ENCODE results near the gene CCP110.

DNA sequence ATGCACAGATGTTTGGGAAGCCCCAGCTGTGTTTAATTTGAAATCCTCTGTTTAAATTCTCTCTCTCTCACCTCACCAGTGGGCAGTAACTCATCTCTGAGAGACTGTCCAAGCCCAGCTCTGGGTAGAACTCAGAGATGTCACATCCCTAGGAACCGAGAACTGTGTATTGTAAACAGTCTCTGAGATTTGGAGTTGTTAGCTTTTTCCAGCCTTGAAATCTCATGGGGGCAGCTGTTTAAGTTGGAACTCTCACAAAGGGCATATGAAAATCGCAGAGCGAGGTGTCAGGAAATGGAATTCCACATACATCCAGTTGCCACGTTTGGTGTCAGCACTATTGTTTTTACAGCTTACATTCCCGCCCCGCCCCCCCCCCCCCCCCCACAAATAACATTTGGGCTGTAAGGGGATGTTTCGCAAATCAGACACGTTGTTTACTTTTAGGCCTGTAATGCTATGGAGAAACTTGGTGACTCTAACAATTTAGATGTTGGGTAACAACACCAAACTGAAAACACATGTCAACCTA is 66.1 kb downstream of the CCP110 start:
- TF ChIP-seq POLR2AphosphoS5 (IDR thresholded peaks at IDR 0.05; ENCODE audit: borderline replicate concordance, low read depth, low read length) = no peak
- TF ChIP-seq EZH2 (IDR thresholded peaks at IDR 0.05) = no peak
- no peak for TF ChIP-seq FOXP2 (optimal IDR thresholded peaks at IDR 0.05; ENCODE audit: control extremely low read depth, extremely low read length, insufficient read depth)
